Loucy (cell line): Measurements from ENCODE around the gene FMN1.

Source experiments
- CTCF ChIP-seq: fragments of 200-600 bp; sonication (generic); conservative IDR thresholded peaks from 2 replicates; pipeline ENCODE4 v1.5.1; 2014; ENCODE audit warnings: mild to moderate bottlenecking, antibody characterized with exemption, low read length
- EZH2phosphoT487 ChIP-seq: fragments of 200-600 bp; IDR thresholded peaks from 2 replicates; pipeline ENCODE4 v1.6.1; 2018; ENCODE audit warnings: antibody characterized with exemption, mild to moderate bottlenecking, moderate library complexity, borderline replicate concordance

- TF ChIP-seq CTCF (no peak), EZH2phosphoT487 (no peak)
These were observed 44.0 kb downstream of the FMN1 start for GRCh38 chr15:33150431-33150941.
